Activated CD8-positive, alpha-beta T cell treated with anti-CD3 and anti-CD28 coated beads for 36 hours (primary cell): Measurements from ENCODE around the gene NKD1. TPM values are rescaled to one million over a fixed set of nuclear protein-coding genes. Genes with fewer than 3 reads are reported as not detected.

Experiments
- ATAC-seq: fragments of 200-7000 bp; cut with Tn5 transposase; one replicate; pipeline ENCODE4 v1.10.0; 2021; ENCODE audit warnings: mild to moderate bottlenecking, moderate library complexity
- CTCF ChIA-PET: fragments of 350-600 bp; sonication (Branson Sonifier 250); formaldehyde crosslinking; loops from one replicate; lab custom pipeline; 2021; ENCODE audit warnings: antibody characterized with exemption; lab: Charles Lee
- POLR2A ChIA-PET: fragments of 350-600 bp; sonication (Branson Sonifier 250); formaldehyde crosslinking; loops from one replicate; lab custom pipeline; 2021; ENCODE audit warnings: antibody characterized with exemption; lab: Charles Lee
- DNase-seq: peaks from one replicate; pipeline ENCODE4 v3.0.0-alpha.2; 2020
- H3K27ac Mint-ChIP-seq: one replicate; pipeline ENCODE4 v1.8.0; 2021; ENCODE audit warnings: mild to moderate bottlenecking, mixed read lengths
- H3K27me3 Mint-ChIP-seq: one replicate; pipeline ENCODE4 v1.8.0; 2021; ENCODE audit warnings: mixed read lengths
- H3K36me3 Mint-ChIP-seq: one replicate; pipeline ENCODE4 v1.8.0; 2021; ENCODE audit warnings: low read depth, mixed read lengths
- H3K4me1 Mint-ChIP-seq: one replicate; pipeline ENCODE4 v1.8.0; 2021; ENCODE audit warnings: low read depth, mixed read lengths
- H3K4me3 Mint-ChIP-seq: one replicate; pipeline ENCODE4 v1.8.0; 2021; ENCODE audit warnings: mild to moderate bottlenecking, moderate library complexity, mixed read lengths
- H3K9me3 Mint-ChIP-seq: one replicate; pipeline ENCODE4 v1.8.0; 2021; ENCODE audit warnings: mixed read lengths
- CTCF ChIP-seq: fragments of 200-600 bp; IDR thresholded peaks from one replicate; pipeline ENCODE4 v1.8.0; 2022; ENCODE audit warnings: antibody characterized with exemption, mild to moderate bottlenecking
- intact Hi-C: fragments of 100-400 bp; cut with micrococcal nuclease; formaldehyde crosslinking; loops from one replicate; pipeline ENCODE4 v1.10.0; 2022
- total RNA-seq, 2 experiments: library from RNA; stranded (reverse); gene quantifications; one replicate each; pipeline ENCODE4 v1.2.3, GENCODE V29; 2021

The NKD1 gene
- total RNA-seq, 2 experiments from 2014 or later: 1.9 to 3.6 TPM

DNA sequence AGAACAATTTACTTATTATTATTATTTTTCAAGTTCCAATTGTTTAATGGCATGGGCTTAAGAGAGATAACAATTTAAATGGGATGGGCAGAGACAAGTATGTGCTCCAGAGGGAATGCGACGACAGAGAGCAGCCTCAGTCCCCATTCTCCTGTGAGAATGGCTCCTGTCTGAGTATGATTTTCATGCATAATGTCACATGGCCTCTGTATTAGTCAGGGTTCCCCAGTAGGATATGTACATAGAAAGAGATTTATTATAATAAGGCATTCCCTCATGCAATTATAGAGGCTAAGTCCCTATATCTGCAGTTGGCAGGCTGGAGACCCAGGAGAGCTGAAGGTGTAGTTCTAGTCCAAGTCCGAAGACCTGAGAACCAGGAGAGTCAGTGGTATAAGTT is 22.9 kb upstream of the NKD1 start:
- Mint-ChIP-seq H3K36me3 (no peaks in the 10 kb centered on the region), H3K27me3 (peaks cover 5% of the 10 kb centered on the region), H3K4me3 (no peak overlapping the region), H3K9me3 (peaks cover 11% of the 10 kb centered on the region), H3K27ac (no peak overlapping the region), H3K4me1 (no peaks in the 10 kb centered on the region)
- DNase-seq (no peak), ATAC-seq (no peak)
- CTCF ChIA-PET: no interaction called here
- intact Hi-C loops: no loop called here
- TF ChIP-seq CTCF: no peak
- POLR2A ChIA-PET: interaction anchor here (0.6 to 1.4 kb wide), 2 partner anchors 131 to 136 kb away, joined by 3 read pairs; no protein-coding TSS in a partner anchor

DNA sequence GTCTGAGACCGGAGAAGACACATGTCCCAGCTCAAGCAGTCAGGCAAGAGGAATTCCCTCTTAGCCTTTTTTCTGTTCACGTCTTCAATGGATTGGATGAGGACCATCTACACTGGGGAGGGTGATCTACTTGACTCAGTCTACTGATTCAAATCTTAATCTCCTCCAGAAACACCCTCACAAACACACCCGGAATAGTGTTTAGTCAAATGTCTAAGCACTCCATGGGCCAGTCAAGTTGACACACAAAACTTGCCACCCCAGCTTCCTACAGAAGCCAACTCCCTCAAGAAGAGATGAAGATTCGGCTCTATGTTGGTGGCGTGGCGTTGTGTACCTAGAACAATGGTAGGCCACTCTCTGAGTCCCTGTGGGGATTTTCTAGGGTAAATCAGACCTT is 22.5 kb upstream of the NKD1 start:
- Mint-ChIP-seq H3K9me3 (peaks cover 12% of the 10 kb centered on the region), H3K4me1 (no peaks in the 10 kb centered on the region), H3K36me3 (no peaks in the 10 kb centered on the region), H3K27ac (no peak overlapping the region), H3K4me3 (no peak overlapping the region), H3K27me3 (peaks cover 5% of the 10 kb centered on the region)
- no peak for TF ChIP-seq CTCF
- ATAC-seq (no peak), DNase-seq (no peak)
- ChIA-PET CTCF (no interaction called here), POLR2A (interaction anchor here (0.6 to 1.4 kb wide), 2 partner anchors 131 to 137 kb away, joined by 3 read pairs; no protein-coding TSS in a partner anchor)
- intact Hi-C loops: no loop called here

DNA sequence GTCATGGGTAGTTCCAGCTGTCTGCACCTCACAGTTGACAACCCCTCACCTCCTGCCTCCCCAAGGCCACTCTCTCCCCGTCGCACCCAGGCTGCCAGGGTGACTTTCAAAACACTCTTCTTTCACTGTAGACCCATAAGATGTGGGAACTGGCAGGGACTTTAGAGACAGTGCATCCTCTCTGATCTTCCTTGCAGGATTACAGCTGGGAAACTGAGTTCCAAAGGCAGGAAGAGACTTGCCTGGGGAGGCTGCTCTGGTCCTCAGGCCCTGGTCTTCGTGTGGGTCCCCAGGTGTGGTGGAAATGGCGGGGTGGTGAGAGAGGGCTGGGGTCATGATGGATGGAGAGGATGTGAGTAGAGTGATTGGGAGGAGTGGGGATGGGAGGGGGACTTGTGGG is 21.9 kb upstream of the NKD1 start:
- ATAC-seq (no peak), DNase-seq (no peak)
- TF ChIP-seq CTCF: no peak
- no peaks in the 10 kb centered on the region for H3K4me1 Mint-ChIP-seq
- ChIA-PET POLR2A (interaction anchor here (1.4 kb wide), 1 partner anchor 137 kb away, joined by 3 read pairs; no protein-coding TSS in a partner anchor), CTCF (no interaction called here)
- no peak overlapping the region for H3K27ac Mint-ChIP-seq
- intact Hi-C loops: no loop called here
- no peaks in the 10 kb centered on the region for H3K36me3 Mint-ChIP-seq
- H3K9me3 Mint-ChIP-seq: peaks cover 12% of the 10 kb centered on the region
- peaks cover 5% of the 10 kb centered on the region for H3K27me3 Mint-ChIP-seq
- H3K4me3 Mint-ChIP-seq: no peak overlapping the region

DNA sequence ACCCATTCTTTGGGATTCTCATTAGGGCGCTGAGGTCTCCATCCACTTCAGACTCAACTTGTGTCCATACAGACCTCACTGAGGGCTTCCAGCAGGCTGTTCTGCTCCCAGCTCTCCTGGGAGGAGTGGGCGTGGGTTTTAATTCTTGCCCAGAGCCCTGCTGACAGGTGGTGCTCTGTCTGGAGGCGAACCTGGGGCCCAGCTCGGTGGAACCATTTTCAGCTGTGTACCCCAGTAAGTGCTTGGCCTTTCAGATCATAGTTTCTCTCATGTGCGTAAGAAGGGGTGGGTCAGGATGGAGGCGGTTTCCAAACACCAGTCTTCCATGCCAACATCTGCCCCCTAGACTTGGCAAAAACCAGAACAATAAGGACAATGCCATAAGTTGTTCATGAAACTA is 21.4 kb upstream of the NKD1 start:
- ATAC-seq: no peak
- ChIA-PET CTCF (no interaction called here), POLR2A (no interaction called here)
- Mint-ChIP-seq H3K4me1 (no peaks in the 10 kb centered on the region), H3K9me3 (peaks cover 12% of the 10 kb centered on the region), H3K36me3 (no peaks in the 10 kb centered on the region), H3K4me3 (no peak overlapping the region), H3K27ac (no peak overlapping the region), H3K27me3 (peaks cover 5% of the 10 kb centered on the region)
- TF ChIP-seq CTCF: no peak
- intact Hi-C loops: no loop called here
- DNase-seq: no peak

DNA sequence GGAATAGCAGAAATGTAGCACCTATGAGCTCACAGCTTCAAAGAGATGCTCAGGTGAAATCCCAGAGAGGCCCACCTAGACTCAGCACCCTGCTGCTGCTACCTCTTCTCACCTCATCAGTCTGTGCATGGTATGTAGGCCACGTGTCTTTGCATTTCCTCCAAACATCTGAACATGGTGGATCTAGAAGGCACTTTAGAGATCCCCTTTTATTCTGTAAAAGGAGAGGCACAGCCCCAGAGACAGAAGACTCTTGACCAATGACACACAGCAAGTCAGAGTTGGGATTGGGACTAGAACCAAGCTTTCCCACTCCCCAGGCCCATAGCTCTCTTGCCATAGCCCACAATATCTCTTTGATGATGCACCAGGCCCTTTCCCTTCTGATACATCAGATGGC is 19.4 kb upstream of the NKD1 start:
- no peaks in the 10 kb centered on the region for H3K27me3 Mint-ChIP-seq
- POLR2A ChIA-PET: no interaction called here
- TF ChIP-seq CTCF: no peak
- H3K9me3 Mint-ChIP-seq: peaks cover 12% of the 10 kb centered on the region
- no peaks in the 10 kb centered on the region for H3K4me1 Mint-ChIP-seq
- no peaks in the 10 kb centered on the region for H3K36me3 Mint-ChIP-seq
- intact Hi-C loops: no loop called here
- CTCF ChIA-PET: no interaction called here
- H3K4me3 Mint-ChIP-seq: no peak overlapping the region
- H3K27ac Mint-ChIP-seq: no peak overlapping the region
- DNase-seq: no peak
- ATAC-seq: no peak
